HL-60/S4 treated with phorbol 12-myristate 13-acetate at 8.2 ng/mL for 4 days and 3 days (cell line): ENCODE data around the gene IDH3G.

Experiments used
- in situ Hi-C: fragments of 300-500 bp; cut with MboI; formaldehyde crosslinking; loops from 2 replicates; pipeline ENCODE4 v1.15.0; 2022; ENCODE audit warnings: low sequenced_read_pairs

The IDH3G gene

DNA sequence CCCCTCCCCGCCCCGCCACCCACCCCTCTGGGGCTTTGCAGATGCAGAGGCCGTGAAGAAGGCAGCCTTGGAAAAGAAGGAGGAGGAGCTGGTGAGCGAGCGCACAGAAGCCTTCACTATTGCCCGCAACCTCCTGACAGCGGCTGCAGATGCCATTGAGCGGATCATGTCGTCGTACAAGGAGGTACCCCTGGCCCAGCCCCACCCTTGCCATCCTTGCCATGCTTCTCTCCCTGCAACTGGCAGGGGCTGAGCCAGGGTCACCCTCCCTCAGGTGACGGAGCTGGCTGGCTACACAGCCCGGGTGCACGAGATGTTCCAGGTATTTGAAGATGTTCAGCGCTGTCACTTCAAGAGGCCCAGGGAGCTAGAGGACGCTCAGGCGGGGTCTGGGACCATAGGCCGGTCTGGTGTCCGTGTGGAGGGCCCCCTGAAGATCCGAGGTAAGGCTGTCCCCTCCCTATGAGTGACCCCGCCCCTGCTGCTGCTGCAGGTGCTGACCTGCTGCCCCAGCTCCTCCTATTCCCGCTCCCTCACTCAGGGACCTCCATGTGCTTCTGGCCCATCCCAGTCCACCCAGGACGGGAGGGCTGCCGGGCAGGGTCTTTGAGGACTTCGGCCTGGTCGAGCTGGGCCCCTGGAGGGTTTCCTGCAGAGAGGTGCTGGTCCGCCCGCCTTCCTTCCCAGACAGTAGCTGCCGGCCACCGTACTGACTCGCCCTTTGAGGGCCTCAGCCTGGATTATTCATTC lies 57.9 kb downstream of the IDH3G start:
- in situ Hi-C loops = no loop called here
